Measurements from ENCODE around the gene DHX32.

DNA sequence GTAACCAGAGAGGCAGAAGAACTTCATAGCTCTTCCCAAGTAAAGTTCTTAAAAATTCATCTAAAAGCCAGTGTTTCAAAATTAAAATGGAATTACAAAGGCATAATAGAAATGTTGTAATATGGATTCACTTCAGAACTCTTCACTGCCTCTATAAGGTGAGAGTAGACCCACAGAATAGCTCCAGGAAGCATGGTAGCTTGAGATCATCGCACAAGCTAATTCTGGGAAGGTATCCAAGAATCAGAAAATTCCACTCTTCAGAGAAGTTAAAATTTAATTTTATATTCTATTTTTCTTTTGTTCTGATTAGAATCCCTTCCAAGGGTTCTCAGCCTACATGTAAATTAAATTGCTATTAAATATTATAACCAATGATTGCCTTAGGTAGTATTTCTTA, 1.5 kb upstream of the DHX32 start:
- TF ChIP-seq, protein P1, sequence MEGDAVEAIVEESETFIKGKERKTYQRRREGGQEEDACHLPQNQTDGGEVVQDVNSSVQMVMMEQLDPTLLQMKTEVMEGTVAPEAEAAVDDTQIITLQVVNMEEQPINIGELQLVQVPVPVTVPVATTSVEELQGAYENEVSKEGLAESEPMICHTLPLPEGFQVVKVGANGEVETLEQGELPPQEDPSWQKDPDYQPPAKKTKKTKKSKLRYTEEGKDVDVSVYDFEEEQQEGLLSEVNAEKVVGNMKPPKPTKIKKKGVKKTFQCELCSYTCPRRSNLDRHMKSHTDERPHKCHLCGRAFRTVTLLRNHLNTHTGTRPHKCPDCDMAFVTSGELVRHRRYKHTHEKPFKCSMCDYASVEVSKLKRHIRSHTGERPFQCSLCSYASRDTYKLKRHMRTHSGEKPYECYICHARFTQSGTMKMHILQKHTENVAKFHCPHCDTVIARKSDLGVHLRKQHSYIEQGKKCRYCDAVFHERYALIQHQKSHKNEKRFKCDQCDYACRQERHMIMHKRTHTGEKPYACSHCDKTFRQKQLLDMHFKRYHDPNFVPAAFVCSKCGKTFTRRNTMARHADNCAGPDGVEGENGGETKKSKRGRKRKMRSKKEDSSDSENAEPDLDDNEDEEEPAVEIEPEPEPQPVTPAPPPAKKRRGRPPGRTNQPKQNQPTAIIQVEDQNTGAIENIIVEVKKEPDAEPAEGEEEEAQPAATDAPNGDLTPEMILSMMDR (IDR thresholded peaks at IDR 0.05; ENCODE audit: low read depth, low read length), result no peak
- no peak for TF ChIP-seq EZH2phosphoT487 (IDR thresholded peaks at IDR 0.05; ENCODE audit: low read depth)
